Lung (tissue), 12 donors: ENCODE results near the gene CFAP97. TPM values are rescaled to one million over a fixed set of nuclear protein-coding genes. Genes with fewer than 3 reads are reported as not detected.

Source experiments
- ATAC-seq: fragments of 200-7000 bp; cut with Tn5 transposase; one replicate; pipeline ENCODE4 v1.9.1; 2020; ENCODE audit warnings: moderate number of reproducible peaks; ENCODE audit not compliant: insufficient read depth, low FRiP score
- DNase-seq, 3 donors: peaks; one replicate each; pipeline ENCODE4 v3.0.0-alpha.2; 2013 to 2017
- H3K27ac ChIP-seq, 2 donors: one replicate each; pipeline ENCODE4 v1.5.1; 2013; ENCODE audit warnings: mild to moderate bottlenecking in 2 of 2, moderate library complexity in 2 of 2, control low read depth in 1 of 2, inconsistent platforms in 1 of 2, low read depth in 1 of 2, low read length in 1 of 2
- H3K27me3 ChIP-seq, 3 donors: one replicate each; pipeline ENCODE4 v1.5.1; 2013; ENCODE audit warnings: low read length in 2 of 3; ENCODE audit not compliant: control insufficient read depth in 3 of 3, insufficient read depth in 3 of 3
- H3K36me3 ChIP-seq, 4 donors: one replicate each; pipeline ENCODE4 v1.5.1; 2013; ENCODE audit warnings: low read length in 4 of 4, mild to moderate bottlenecking in 1 of 4, moderate library complexity in 1 of 4; ENCODE audit not compliant: control insufficient read depth in 4 of 4, insufficient read depth in 4 of 4
- H3K4me1 ChIP-seq, 5 donors: one replicate each; pipeline ENCODE4 v1.5.1; 2013; ENCODE audit warnings: low read length in 5 of 5, mild to moderate bottlenecking in 2 of 5, moderate library complexity in 1 of 5; ENCODE audit not compliant: control insufficient read depth in 5 of 5, insufficient read depth in 5 of 5
- H3K4me3 ChIP-seq: one replicate; pipeline ENCODE4 v1.5.1; 2013; ENCODE audit warnings: mild to moderate bottlenecking, control low read depth, moderate library complexity
- H3K9ac ChIP-seq, 2 donors: one replicate each; pipeline ENCODE4 v1.5.1; 2013; ENCODE audit warnings: low read length in 2 of 2, control low read depth in 1 of 2; ENCODE audit not compliant: insufficient read depth in 1 of 2
- H3K9me3 ChIP-seq, 4 donors: one replicate each; pipeline ENCODE4 v1.5.1; 2013; ENCODE audit warnings: low read length in 3 of 4, mild to moderate bottlenecking in 1 of 4, moderate library complexity in 1 of 4; ENCODE audit not compliant: control insufficient read depth in 4 of 4, insufficient read depth in 3 of 4
- CTCF ChIP-seq: IDR thresholded peaks from 2 replicates; pipeline ENCODE4 v1.5.1; 2012; ENCODE audit warnings: mild to moderate bottlenecking; ENCODE audit errors: control extremely low read depth, extremely low read depth
- WGBS, 2 donors: extraction: QIAGEN DNeasy Blood & Tissue Kit; methylation state at CpG; one replicate each; pipeline ENCODE4 v1.1.7; 2013; 5-methylcytosine and 5-hydroxymethylcytosine counted together
- polyA plus RNA-seq, 2 donors: library from polyadenylated mRNA; stranded (reverse); fragments of 200-250 nt; gene quantifications; one replicate each; pipeline ENCODE4 v1.2.1, GENCODE V29; 2013
- total RNA-seq, 2 donors: library from RNA; depleted of rRNA in 1 of 2; stranded (reverse); fragments of >200 nt in 1 of 2; gene quantifications; one replicate each; pipeline ENCODE4 v1.2.1, GENCODE V29; 2014 to 2021
- donor health status: control.
- donor health status: control.
- donor health status: Bipolar disorder and iron deficiency.
- donor health status: healthy.
- donor health status: DM: yes; HTN: yes; CAD: no.

CFAP97 gene
- total and polyA plus RNA-seq, 4 donors = 5.4 to 39.2 (median 22.0) TPM

- H3K27ac ChIP-seq = no peak overlapping the region
- no peaks in the 10 kb centered on the region for H3K27me3 ChIP-seq
- no peak for ATAC-seq
- H3K36me3 ChIP-seq = peaks cover 9 to 21% (median 13%) of the 10 kb centered on the region in 4 donors
- 74 to 78% methylated on average over 4 of the region's 4 CpGs for WGBS, 2 donors
- peaks cover 0 to 2% (median 0%) of the 10 kb centered on the region in 5 donors for H3K4me1 ChIP-seq
- no peak overlapping the region for H3K4me3 ChIP-seq
- no peak for TF ChIP-seq CTCF
- no peak overlapping the region for H3K9ac ChIP-seq
- DNase-seq = no peak
- H3K9me3 ChIP-seq = peaks cover 0 to 3% (median 0%) of the 10 kb centered on the region in 4 donors
These were observed 14.0 kb downstream of the CFAP97 start for GRCh38 chr4:185189606-185190305.

- Histone ChIP-seq H3K9ac (no peak overlapping the region), H3K4me3 (no peak overlapping the region), H3K27me3 (no peaks in the 10 kb centered on the region), H3K9me3 (no peaks in the 10 kb centered on the region), H3K36me3 (peaks cover 9 to 21% (median 13%) of the 10 kb centered on the region in 4 donors), H3K4me1 (no peaks in the 10 kb centered on the region), H3K27ac (no peak overlapping the region)
- TF ChIP-seq CTCF = no peak
- ATAC-seq = no peak
- 62 to 64% methylated on average over 3 of the region's 3 CpGs for WGBS, 2 donors
- no peak for DNase-seq
These were observed 17.0 kb downstream of the CFAP97 start for GRCh38 chr4:185186769-185187168.

- DNase-seq (peak; percentile 75 to 96 (median 93)), ATAC-seq (peak; percentile 56)
- TF ChIP-seq CTCF = peak; percentile 68
- WGBS, 2 donors = 39 to 48% methylated on average over 6 of the region's 6 CpGs
- H3K4me3 ChIP-seq = no peak overlapping the region
- H3K36me3 ChIP-seq = peaks cover 0 to 14% (median 8%) of the 10 kb centered on the region in 4 donors
- no peak overlapping the region for H3K27ac ChIP-seq
- no peaks in the 10 kb centered on the region for H3K4me1 ChIP-seq
- H3K9ac ChIP-seq = no peak overlapping the region
- no peaks in the 10 kb centered on the region for H3K9me3 ChIP-seq
- no peaks in the 10 kb centered on the region for H3K27me3 ChIP-seq
These were observed 20.0 kb downstream of the CFAP97 start for GRCh38 chr4:185183622-185184281.
